IMR-90 (cell line): ENCODE results near the gene HSPA1A. TPM values are rescaled to one million over a fixed set of nuclear protein-coding genes. Genes with fewer than 3 reads are reported as not detected.

Source experiments
- ATAC-seq: fragments of 200-7000 bp; cut with Tn5 transposase; 2 replicates; pipeline ENCODE4 v1.9.1; 2020; ENCODE audit warnings: low read depth, mild to moderate bottlenecking, moderate library complexity
- BruUV-seq: library from RNA; stranded (reverse); fragments of 400-500 nt; replicated peaks from 2 replicates; lab custom pipeline; 2021; lab: Mats Ljungman, UMichigan
- CTCF ChIA-PET: fragments of 300-600 bp; formaldehyde crosslinking; extraction: SDS; loops from one replicate; lab custom pipeline; 2021; ENCODE audit warnings: antibody characterized with exemption; lab: Yijun Ruan, JAX
- POLR2A ChIA-PET: fragments of 300-600 bp; sonication (Branson Sonifier 250); formaldehyde crosslinking; loops from one replicate; lab custom pipeline; 2022; ENCODE audit warnings: antibody characterized with exemption; ENCODE audit not compliant: unreplicated experiment; lab: Charles Lee
- DNase-seq: peaks from one replicate; pipeline ENCODE4 v3.0.0; 2013
- H2AFZ ChIP-seq: replicated peaks from 2 replicates; pipeline ENCODE3; 2013; ENCODE audit warnings: low read length, mild to moderate bottlenecking; ENCODE audit not compliant: poor library complexity
- H2AK5ac ChIP-seq: 2 replicates; pipeline ENCODE4 v1.6.1; 2013; ENCODE audit warnings: low read depth, low read length, inconsistent platforms
- H2AK9ac ChIP-seq: replicated peaks from 2 replicates; pipeline ENCODE3; 2013; ENCODE audit warnings: mild to moderate bottlenecking, low read depth, low read length, moderate library complexity; ENCODE audit not compliant: poor library complexity
- H2BK120ac ChIP-seq: 2 replicates; pipeline ENCODE4 v1.6.1; 2013; ENCODE audit warnings: low read depth, low read length, inconsistent platforms
- H2BK15ac ChIP-seq: 3 replicates; pipeline ENCODE4 v1.6.1; 2013; ENCODE audit warnings: low read depth, low read length, inconsistent platforms
- H2BK20ac ChIP-seq: 2 replicates; pipeline ENCODE4 v1.6.1; 2013; ENCODE audit warnings: low read depth, mild to moderate bottlenecking, inconsistent platforms, low read length, moderate library complexity
- H2BK5ac ChIP-seq: 2 replicates; pipeline ENCODE4 v1.6.1; 2013; ENCODE audit warnings: mild to moderate bottlenecking, low read depth, low read length, inconsistent platforms; ENCODE audit not compliant: poor library complexity, severe bottlenecking
- H3K14ac ChIP-seq: replicated peaks from 2 replicates; pipeline ENCODE4 v1.6.1; 2013; ENCODE audit warnings: low read depth, low read length, inconsistent platforms
- H3K18ac ChIP-seq: 2 replicates; pipeline ENCODE4 v1.6.1; 2013; ENCODE audit warnings: low read depth, low read length, control low read depth
- H3K23ac ChIP-seq: 2 replicates; pipeline ENCODE4 v1.6.1; 2013; ENCODE audit warnings: low read depth, low read length, inconsistent platforms
- H3K27ac ChIP-seq: 2 replicates; pipeline ENCODE4 v1.5.1; 2013; ENCODE audit warnings: mild to moderate bottlenecking, control low read depth, low read length; ENCODE audit not compliant: insufficient read depth
- H3K27me3 ChIP-seq: 2 replicates; pipeline ENCODE4 v1.6.1; 2013; ENCODE audit warnings: low read length; ENCODE audit not compliant: control insufficient read depth, insufficient read depth
- H3K36me3 ChIP-seq: 2 replicates; pipeline ENCODE4 v1.6.1; 2013; ENCODE audit warnings: low read length, mixed read lengths; ENCODE audit not compliant: control insufficient read depth, insufficient read depth
- H3K4ac ChIP-seq: 2 replicates; pipeline ENCODE4 v1.6.1; 2013; ENCODE audit warnings: low read depth, low read length, inconsistent platforms
- H3K4me1 ChIP-seq: 2 replicates; pipeline ENCODE4 v1.6.1; 2013; ENCODE audit warnings: low read length, mixed read lengths; ENCODE audit not compliant: control insufficient read depth, insufficient read depth
- H3K4me2 ChIP-seq: 2 replicates; pipeline ENCODE4 v1.6.1; 2013; ENCODE audit warnings: low read depth, mild to moderate bottlenecking, control low read depth, low read length, moderate library complexity
- H3K4me3 ChIP-seq: 2 replicates; pipeline ENCODE4 v1.5.1; 2013; ENCODE audit warnings: low read depth, mild to moderate bottlenecking, control low read depth, low read length, moderate library complexity; ENCODE audit not compliant: insufficient read depth
- H3K56ac ChIP-seq: 2 replicates; pipeline ENCODE4 v1.6.1; 2013; ENCODE audit warnings: low read length, inconsistent platforms; ENCODE audit not compliant: insufficient read depth; ENCODE audit errors: extremely low read depth
- H3K79me1 ChIP-seq, 2 experiments: 2 replicates each; pipeline ENCODE4 v1.6.1; 2013; ENCODE audit warnings: low read length in 2 of 2, inconsistent platforms in 1 of 2, low read depth in 1 of 2
- H3K9ac ChIP-seq: 2 replicates; pipeline ENCODE4 v1.6.1; 2013; ENCODE audit warnings: low read depth, low read length, control low read depth
- H3K9me1 ChIP-seq: 2 replicates; pipeline ENCODE4 v1.6.1; 2013; ENCODE audit warnings: low read length, inconsistent platforms; ENCODE audit not compliant: insufficient read depth
- H3K9me3 ChIP-seq: 2 replicates; pipeline ENCODE4 v1.6.1; 2013; ENCODE audit warnings: low read length; ENCODE audit not compliant: control insufficient read depth, insufficient read depth
- H4K20me1 ChIP-seq: 2 replicates; pipeline ENCODE4 v1.6.1; 2013; ENCODE audit warnings: low read length, inconsistent platforms; ENCODE audit not compliant: insufficient read depth
- H4K5ac ChIP-seq: 2 replicates; pipeline ENCODE4 v1.6.1; 2013; ENCODE audit warnings: mild to moderate bottlenecking, low read depth, low read length, control low read depth
- H4K8ac ChIP-seq, 2 experiments: 2 replicates each; pipeline ENCODE4 v1.6.1; 2013; ENCODE audit warnings: low read depth in 2 of 2, low read length in 2 of 2, control low read depth in 1 of 2, inconsistent platforms in 1 of 2
- H4K91ac ChIP-seq: 2 replicates; pipeline ENCODE4 v1.6.1; 2013; ENCODE audit warnings: low read depth, low read length, inconsistent platforms; ENCODE audit not compliant: insufficient read depth
- BHLHE40 ChIP-seq: fragments of 150-350 bp; IDR thresholded peaks from 2 replicates; pipeline ENCODE4 v1.6.1; 2016; ENCODE audit warnings: mild to moderate bottlenecking, low read depth, low read length
- MAFK ChIP-seq: IDR thresholded peaks from 2 replicates; pipeline ENCODE4 v1.6.1; 2012; ENCODE audit warnings: low read depth, low read length, improper control_type of control experiment
- WGBS, 2 experiments: methylation state at CpG; one replicate each; pipeline versions ENCODE4 v1.1.5 to v1.1.7; 2013; ENCODE audit warnings: missing lambda C conversion rate in 2 of 2; ENCODE audit not compliant: insufficient read length in 1 of 2; ENCODE audit errors: extremely low coverage in 2 of 2; 5-methylcytosine and 5-hydroxymethylcytosine counted together
- dilution Hi-C: fragments of 300-500 bp; cut with HindIII; formaldehyde crosslinking; loops from one replicate; pipeline ENCODE4 v1.14.3; 2018; ENCODE audit warnings: low sequenced_read_pairs; ENCODE audit not compliant: unreplicated experiment
- in situ Hi-C: fragments of 300-500 bp; cut with MboI; formaldehyde crosslinking; loops from 3 replicates; pipeline ENCODE4 v1.14.3; 2019; ENCODE audit warnings: low sequenced_read_pairs, inconsistent platforms, mixed read lengths
- intact Hi-C: fragments of 100-400 bp; cut with micrococcal nuclease; formaldehyde crosslinking; loops from 2 replicates; pipeline ENCODE4 v1.10.0; 2022
- polyA plus RNA-seq, 3 experiments: library from polyadenylated mRNA; depleted of rRNA; stranded (reverse); fragments of >200 nt; gene quantifications; 2 replicates each; pipeline ENCODE4 v1.2.3, GENCODE V29; 2012; ENCODE audit warnings: low replicate concordance in 1 of 3
- total RNA-seq: library from RNA; depleted of rRNA; stranded (reverse); fragments of >200 nt; gene quantifications from 2 replicates; pipeline ENCODE4 v1.2.3, GENCODE V29; 2012

Gene HSPA1A
- total and polyA plus RNA-seq, 2 of the 4 experiments (the other 2 are of a cell fraction): 94.6 to 95.3 TPM

DNA sequence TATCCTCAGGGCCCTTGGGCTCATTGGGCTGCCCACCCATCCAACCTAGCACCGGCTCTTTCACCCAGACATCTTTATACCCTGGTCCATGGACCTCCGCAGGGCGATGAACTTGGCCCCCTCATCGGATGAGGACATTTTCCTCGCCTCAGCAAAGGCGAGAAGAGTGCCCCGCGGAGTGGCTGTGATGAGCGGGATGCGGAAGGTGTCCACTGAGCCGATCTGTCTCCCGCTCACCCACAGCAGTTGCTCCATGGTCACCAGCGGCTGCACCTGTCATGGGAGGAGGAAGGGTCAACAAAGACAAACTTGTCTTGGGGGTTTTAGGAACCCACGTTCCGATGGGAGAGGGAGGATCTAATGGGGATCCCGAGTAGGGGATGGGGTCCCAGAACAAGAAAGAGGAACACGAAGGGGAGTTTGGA, 46.6 kb downstream of the HSPA1A start:
- 0 out of 2 replicates have a peak overlapping the region, but pooled peaks have one; percentile 14 for H3K56ac ChIP-seq
- dilution Hi-C loops (no loop called here), intact Hi-C loops (loop anchor here (2.0 kb wide), 1 partner anchor 27 kb away; no protein-coding TSS in a partner anchor), in situ Hi-C loops (no loop called here)
- H4K8ac ChIP-seq: peak overlapping the region in 1 of 2 experiments; percentile 64; a peak in 1 of 4 replicates
- H3K4me3 ChIP-seq: peak overlapping the region; percentile 72
- H2AK5ac ChIP-seq: peak overlapping the region; percentile 66; the same call in 1 of the 2 replicates
- H4K20me1 ChIP-seq: no peaks in the 10 kb centered on the region
- no peaks in the 10 kb centered on the region for H3K27me3 ChIP-seq
- H4K5ac ChIP-seq: no peak overlapping the region
- H3K18ac ChIP-seq: no peak overlapping the region
- peaks cover 7 to 20% of the 10 kb centered on the region in 2 experiments; a peak in 2 of 4 replicates for H3K79me1 ChIP-seq
- peaks cover 2% of the 10 kb centered on the region; the same call in 1 of the 2 replicates for H3K9me1 ChIP-seq
- CTCF ChIA-PET: no interaction called here
- no peak overlapping the region for H4K91ac ChIP-seq
- BruUV-seq: no TSS peak
- H3K36me3 ChIP-seq: peaks cover 23% of the 10 kb centered on the region
- no peak for TF ChIP-seq BHLHE40
- no peak for TF ChIP-seq MAFK
- H3K9me3 ChIP-seq: no peaks in the 10 kb centered on the region
- H3K4me2 ChIP-seq: peak overlapping the region; percentile 98
- H3K9ac ChIP-seq: peak overlapping the region; percentile 67
- H2AK9ac ChIP-seq: peak overlapping the region; percentile 97
- no peak overlapping the region for H2BK5ac ChIP-seq
- POLR2A ChIA-PET: no interaction called here
- peak overlapping the region; percentile 97 for H2AFZ ChIP-seq
- no peak overlapping the region for H2BK120ac ChIP-seq
- peak overlapping the region; percentile 50 for H3K27ac ChIP-seq
- peak overlapping the region; percentile 47; the same call in 1 of the 2 replicates for H3K23ac ChIP-seq
- no peak for ATAC-seq
- H2BK15ac ChIP-seq: no peak overlapping the region
- H3K14ac ChIP-seq: peak overlapping the region; percentile 61
- no peak overlapping the region for H2BK20ac ChIP-seq
- H3K4ac ChIP-seq: peak overlapping the region; percentile 49; the same call in 1 of the 2 replicates
- 55% methylated on average over 4 of the region's 17 CpGs; no CpG with 5 or more reads in 1 of the 2 experiments for WGBS, 2 experiments
- no peak for DNase-seq
- peaks cover 4% of the 10 kb centered on the region for H3K4me1 ChIP-seq
